ENCODE data around the gene ETV2.
"Not testable (repeated sequence)": the region's sequence is repeated elsewhere in the genome, so short reads cannot be mapped to it uniquely, and the experiment has no call there.

Gene ETV2, protein sequence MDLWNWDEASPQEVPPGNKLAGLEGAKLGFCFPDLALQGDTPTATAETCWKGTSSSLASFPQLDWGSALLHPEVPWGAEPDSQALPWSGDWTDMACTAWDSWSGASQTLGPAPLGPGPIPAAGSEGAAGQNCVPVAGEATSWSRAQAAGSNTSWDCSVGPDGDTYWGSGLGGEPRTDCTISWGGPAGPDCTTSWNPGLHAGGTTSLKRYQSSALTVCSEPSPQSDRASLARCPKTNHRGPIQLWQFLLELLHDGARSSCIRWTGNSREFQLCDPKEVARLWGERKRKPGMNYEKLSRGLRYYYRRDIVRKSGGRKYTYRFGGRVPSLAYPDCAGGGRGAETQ

DNA sequence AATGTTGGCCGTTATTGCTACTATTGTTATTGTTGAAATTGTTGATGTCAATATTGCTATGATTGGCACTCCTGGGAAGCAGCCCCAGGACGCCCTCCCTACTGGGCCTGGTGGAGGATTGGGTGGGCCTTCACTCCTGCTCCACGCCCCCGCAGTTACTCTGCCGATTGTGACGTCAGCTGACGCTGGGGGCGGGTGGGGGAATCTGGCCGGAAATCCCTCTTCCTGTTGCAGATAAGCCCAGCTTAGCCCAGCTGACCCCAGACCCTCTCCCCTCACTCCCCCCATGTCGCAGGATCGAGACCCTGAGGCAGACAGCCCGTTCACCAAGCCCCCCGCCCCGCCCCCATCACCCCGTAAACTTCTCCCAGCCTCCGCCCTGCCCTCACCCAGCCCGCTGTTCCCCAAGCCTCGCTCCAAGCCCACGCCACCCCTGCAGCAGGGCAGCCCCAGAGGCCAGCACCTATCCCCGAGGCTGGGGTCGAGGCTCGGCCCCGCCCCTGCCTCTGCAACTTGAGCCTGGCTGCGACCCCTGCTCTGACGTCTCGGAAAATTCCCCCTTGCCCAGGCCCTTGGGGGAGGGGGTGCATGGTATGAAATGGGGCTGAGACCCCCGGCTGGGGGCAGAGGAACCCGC, at the start of gene ETV2:
ETV2 (plus strand) TSS at position 231 of the 637 bp plus-strand sequence. CDS start 716 bp downstream, outside the sequence.
- no peak for DNase-seq

DNA sequence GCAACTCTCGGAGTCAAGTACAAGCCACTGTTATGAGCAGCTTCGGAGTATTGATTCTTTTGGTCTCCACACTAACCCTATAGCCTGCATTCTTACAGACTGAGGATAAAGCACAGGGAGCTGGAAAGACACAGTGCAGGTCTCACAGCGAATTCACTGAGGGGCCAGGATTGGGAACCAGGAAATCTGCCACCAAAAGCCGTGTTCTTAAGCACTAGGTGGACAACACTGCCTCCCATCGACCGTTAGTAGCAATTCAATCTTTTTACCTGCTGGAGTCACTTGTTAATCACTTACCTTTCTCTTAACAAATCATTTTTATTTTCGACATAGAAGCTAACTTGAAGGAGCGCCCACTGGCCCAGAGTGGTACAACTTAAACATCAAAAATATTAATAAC, 49.3 kb upstream of the ETV2 start:
- no peak for DNase-seq

DNA sequence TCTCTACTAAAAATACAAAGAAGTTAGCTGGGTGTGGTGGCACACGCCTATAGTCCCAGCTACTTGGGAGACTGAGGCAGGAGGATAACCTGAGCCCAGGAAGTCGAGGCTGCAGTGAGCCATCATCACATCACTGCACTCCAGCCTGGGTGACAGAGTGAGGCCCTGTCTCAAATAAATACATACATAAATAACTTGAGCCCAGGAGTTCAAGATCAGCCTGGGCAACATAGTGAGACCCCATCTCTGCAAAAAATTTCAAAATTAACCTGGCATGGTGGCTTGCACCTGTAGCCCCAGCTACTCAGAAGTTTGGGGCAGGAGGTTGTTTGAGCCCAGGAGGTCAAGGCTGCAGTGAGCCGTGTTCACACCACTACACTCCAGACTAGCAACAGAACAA, 46.5 kb upstream of the ETV2 start:
- not testable (repeated sequence) for DNase-seq

DNA sequence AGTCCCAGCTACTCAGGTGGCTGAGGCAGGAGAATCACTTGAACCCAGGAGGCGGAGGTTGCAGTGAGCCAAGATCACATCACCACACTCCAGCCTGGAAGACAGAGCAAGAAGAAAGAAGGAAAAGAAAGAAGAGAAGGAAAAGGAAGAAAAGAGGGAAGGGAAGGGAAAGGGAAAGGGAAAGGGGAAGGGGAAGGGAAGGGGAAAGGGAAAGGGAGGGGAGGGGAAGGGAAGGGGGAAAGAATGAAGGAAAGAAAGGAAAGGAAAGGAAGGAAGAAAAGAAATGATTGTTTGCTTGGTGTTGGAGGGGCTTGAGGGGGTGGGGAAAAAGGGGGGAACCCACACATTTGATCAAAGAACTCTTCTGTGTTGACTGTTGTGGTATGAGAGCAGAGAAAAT, 45.6 kb upstream of the ETV2 start:
- no peak for DNase-seq

DNA sequence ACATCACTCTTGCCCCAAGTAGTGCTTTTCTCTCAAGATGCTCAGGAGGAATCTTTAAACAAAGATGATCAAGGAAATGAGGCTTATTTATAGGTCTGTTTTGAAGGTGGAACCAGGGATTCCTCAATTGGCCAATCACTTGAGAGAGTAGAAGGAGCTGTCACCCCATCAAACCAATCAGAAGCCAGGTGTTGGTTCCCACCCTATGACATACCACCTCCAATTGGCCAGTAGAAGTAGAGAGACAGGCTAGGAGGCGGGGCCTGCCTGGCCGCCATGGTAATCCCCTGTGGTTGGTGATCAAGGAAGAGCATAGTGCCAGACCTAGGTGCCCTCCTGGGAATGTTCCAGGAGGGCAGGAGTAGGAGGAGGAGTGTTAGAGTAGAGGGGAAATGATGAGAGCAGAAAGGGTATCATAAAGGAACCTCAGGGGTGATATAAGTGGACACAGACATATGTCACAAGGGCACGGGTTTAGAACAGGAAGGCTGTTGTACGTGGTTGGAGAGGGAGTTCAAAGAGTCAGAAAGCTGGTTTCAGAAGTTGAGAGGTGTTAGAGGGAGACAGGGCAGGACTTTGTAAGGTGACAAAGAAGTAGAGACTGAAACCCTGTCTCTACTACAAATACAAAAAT, 45.1 kb upstream of the ETV2 start:
- DNase-seq = peak; percentile 18

DNA sequence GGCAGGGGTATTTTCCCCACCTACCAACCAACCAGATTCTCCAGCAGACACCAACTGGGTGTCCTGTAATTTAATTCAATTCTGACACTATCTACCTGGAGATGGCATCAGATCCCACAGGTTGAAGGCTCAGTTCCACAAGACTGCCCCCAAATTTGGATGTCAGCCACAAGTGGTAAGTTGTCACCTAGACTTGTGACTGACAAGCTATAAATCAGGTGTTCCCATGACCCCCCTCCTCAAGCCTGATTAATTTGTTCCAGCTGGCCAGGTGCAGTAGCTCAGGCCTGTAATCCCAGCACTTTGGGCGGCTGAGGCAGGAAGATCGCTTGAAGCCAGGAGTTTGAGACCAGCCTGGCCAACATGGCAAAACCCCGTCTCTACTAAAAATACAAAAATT, 39.6 kb upstream of the ETV2 start:
- DNase-seq = no peak

DNA sequence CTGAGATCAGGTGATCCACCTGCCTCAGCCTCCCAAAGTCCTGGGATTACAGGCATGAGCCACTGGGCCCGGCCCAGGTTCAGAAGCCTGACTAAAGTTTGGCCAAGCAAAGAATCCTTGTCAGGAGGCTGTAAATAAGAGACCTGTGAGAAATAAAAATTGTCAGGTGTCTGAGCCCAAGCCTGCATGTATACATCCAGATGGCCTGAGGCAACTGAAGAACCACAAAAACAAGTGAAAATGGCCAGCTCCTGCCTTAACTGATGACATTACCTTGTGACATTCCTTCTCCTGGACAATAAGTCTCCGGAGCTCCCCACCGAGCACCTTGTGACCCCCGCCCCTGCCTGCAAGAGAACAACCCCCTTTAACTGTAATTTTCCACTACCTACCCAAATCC, 37.1 kb upstream of the ETV2 start:
- DNase-seq = not testable (repeated sequence)

DNA sequence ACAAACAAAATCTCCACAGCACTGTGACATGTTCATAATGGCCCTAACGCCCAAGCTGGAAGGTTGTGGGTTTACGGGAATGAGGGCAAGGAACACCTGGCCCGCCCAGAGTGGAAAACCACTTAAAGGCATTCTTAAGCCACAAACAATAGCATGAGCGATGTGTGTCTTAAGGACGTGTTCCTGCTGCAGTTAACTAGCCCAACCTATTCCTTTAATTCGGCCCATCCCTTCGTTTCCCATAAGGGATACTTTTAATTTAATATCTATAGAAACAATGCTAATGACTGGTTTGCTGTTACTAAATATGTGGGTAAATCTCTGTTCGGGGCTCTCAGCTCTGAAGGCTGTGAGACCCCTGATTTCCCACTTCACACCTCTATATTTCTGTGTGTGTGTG, 34.4 kb upstream of the ETV2 start:
- DNase-seq = not testable (repeated sequence)

DNA sequence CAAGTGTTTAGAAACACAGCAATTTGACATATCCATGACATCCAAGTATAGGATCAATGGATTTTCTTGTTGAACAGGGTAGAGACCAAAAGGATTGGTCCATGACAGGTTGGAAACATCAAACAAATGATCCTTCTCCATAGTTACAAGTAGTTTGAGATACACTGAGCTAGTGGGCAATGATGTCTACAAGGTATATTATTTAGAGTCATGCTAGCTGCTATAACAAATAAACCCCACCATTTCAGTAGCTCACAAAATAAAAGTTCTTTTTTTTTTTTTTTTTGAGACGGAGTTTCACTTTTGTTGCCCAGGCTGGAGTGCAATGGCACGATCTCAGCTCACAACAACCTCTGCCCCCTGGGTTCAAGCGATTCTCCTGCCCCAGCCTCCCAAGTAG, 33.9 kb upstream of the ETV2 start:
- DNase-seq = no peak

DNA sequence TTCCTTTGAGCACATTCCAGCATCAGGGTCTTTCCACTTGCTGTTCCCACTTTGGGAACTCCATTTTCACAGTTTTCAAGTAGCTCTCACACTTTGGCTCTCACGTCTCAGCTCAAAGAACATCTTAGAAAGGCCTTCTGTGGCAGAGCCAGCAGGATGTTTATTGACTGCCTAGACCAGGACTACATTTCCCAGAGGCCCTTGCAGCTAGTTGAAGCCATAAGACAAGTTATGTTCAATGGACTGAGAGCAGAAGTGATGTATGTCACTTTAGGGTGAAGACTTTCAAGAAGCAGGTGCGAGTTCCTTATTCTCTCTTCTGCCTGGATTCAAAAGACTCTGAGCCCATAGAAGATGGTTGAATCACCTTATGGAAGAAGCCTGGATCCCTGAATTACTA, 33.3 kb upstream of the ETV2 start:
- no peak for DNase-seq

DNA sequence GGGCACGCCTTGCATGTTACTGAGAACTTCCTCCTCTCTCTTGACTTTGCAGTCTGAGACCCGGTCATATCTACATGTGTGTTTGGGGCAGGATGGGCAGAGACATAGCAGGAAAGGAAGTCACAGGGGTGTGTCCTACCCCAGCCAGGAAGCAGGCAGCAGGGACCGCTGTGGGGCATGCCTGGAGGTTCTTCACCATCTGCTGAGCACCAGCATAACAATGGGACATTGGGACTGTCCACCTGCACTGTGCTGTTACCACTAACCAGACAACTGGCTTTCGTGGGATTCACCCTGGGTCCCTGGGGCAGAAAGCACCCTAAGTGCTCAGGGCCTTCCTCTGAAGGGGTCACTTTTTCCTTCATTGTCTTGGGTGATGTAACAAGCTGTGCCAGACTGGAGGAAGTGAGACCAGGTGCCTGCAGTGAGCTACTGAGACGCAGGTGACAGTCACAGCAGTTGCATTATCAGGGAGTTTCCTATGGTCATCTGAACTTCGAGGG, 31.6 kb upstream of the ETV2 start:
- DNase-seq = no peak

DNA sequence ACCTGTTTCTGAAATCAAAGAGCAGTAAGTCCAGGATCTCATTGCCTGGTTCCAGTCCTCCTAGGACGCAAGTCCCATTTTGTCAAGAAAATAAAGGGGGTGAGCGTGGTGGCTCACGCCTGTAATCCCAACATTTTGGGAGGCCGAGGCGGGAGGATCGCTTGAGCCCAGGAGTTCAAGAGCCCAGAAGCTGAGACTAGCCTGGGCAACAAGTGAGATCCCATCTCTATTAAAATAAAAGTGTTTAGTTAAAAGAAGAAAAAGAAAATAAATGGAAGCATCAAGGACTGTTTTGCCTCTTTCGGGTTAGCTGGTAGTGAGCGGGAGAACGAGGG, 29.4 kb upstream of the ETV2 start:
- no peak for DNase-seq

DNA sequence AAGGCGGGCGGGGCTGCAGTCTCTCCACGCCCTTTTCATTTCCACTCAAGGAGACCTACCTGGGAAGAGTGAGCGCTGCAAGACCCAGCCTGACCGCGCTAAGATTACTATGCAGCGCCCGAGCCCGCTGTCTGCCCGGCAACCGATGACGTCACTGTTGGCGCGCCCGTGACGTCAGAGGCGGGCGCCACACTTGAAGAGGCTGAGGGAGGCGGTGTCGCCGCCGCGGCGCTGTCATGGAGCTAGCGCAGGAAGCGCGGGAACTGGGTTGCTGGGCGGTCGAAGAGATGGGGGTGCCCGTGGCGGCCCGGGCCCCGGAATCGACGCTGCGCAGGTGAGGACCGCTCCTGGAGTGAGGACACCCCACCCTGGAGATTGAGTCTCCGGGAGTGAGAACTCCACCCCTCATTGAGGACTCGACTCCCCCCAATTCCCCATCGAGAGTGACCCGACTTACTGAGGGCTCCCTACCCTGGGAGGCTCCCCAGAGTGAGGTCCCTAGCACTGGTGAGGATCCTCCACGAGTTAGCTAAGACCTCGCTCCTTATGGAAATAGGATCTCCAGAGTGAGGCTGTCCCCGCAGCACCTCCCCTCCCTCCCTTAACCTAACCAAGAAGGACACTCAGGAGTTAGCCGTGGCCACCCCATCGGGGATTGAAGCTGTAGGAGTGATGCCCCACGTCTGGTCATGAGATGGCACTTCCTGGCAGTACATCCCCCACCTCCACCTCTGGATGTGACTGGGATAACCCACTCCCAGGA, 28.8 kb upstream of the ETV2 start, which contains the start of gene HAUS5:
HAUS5 (plus strand) TSS at position 177 of the 763 bp plus-strand sequence; CDS start at position 237, 60 bp downstream.
- peak; percentile 92 for DNase-seq

DNA sequence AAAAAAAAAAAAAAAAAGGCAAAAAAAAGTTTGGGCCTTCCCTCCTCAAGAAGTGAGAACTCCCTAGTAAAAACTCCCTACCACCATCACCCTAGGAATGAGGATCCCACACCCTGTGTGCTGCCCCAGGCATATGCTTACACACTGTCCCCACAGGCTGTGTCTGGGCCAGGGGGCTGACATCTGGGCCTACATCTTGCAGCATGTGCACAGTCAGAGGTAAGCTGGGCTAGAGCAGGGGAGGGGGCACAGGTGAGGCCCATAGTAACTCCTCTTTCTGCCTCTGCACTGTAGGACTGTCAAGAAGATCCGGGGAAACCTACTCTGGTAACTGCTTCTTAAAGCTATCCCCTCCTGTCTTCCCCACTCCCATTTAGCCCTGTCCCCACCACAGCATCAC, 28.0 kb upstream of the ETV2 start:
- DNase-seq = no peak

DNA sequence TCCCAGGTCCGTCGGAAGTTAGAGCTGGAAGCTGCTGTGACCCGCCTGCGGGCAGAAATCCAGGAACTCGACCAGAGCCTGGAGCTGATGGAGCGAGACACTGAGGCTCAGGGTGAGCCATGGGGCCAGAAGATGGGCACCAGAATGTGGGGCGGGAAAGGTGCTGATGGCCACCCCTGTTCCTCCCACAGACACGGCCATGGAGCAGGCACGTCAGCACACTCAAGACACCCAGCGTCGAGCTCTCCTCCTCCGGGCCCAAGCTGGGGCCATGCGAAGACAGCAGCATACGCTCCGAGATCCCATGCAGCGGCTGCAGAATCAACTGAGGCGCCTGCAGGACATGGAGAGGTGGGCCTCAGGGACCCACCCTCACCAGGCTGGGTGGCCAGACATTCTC, 26.5 kb upstream of the ETV2 start:
- DNase-seq = no peak

DNA sequence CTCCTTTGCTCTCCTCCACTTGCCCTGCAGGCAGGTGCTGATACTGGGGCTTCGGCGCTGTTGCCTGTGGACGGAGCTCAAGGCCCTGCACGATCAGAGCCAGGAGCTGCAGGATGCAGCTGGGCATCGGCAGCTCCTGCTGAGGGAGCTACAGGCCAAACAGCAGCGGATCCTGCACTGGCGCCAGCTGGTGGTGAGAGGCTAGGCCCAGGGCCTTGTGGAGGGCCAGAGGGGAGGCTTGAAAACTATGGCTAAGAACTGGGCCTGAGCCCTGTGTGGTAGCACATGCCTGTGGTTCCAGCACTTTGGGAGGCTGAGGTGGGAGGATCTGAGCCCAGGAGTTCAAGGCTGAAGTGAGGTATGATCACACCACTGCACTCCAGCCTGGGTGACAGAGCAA, 22.7 kb upstream of the ETV2 start:
- no peak for DNase-seq

DNA sequence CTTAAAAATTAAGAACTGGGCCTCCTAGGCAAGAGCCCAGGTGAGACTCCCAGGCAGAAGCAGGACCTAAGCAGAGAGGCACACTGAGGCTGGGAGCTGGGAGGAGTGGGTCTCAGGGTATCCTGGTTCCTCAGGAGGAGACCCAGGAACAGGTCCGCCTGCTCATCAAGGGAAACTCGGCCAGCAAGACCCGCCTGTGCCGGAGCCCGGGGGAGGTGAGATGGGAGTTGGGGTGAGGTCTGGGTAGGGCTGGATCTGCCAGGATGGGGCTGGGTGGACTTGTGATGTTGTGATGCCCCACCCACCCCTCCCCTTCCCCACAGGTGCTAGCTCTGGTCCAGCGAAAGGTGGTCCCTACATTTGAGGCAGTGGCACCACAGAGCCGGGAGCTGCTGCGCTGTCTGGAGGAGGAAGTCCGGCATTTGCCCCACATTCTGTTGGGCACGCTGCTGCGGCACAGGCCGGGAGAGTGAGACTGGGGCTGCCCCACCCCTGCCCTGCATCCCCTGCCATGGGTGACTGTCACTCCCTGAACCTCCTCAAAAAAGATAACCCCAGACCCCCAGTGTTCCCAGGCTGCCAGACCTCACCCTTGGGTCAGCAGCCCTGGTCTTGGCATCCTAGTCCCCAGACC, 22.1 kb upstream of the ETV2 start:
- no peak for DNase-seq

DNA sequence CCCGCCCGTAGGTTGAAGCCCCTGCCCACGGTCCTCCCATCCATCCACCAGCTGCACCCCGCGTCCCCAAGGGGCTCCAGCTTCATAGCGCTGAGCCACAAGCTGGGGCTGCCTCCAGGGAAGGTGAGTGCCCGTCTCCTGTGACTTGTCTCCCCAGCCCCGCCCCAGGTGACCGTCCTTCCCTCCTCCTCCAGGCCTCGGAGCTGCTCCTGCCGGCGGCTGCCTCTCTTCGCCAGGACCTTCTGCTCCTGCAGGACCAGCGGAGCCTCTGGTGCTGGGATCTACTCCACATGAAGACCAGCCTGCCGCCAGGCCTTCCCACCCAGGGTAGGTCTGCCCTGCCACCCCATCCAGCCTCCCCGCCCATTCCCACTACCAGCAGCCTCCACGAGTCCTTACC, 21.5 kb upstream of the ETV2 start:
- DNase-seq = no peak

DNA sequence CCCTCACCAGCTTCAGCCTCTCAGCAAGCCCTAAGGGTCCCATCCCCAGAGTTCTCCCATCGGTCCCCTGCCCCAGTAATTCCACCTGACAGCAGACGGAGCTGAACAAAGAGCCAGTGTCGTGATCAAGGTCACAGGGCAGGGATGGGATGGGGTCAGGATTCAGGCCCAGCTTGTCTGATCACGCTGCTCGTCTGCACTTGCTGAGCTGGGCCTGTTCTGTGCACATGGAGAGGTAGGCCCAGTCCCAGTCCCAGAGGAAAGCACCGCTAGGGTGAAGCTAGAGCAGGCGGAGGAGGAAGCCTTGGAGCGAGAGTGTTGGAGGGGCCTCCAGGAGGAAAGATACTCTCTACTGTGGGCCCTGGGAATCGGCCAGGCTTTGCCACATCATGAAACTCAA, 19.8 kb upstream of the ETV2 start:
- no peak for DNase-seq

DNA sequence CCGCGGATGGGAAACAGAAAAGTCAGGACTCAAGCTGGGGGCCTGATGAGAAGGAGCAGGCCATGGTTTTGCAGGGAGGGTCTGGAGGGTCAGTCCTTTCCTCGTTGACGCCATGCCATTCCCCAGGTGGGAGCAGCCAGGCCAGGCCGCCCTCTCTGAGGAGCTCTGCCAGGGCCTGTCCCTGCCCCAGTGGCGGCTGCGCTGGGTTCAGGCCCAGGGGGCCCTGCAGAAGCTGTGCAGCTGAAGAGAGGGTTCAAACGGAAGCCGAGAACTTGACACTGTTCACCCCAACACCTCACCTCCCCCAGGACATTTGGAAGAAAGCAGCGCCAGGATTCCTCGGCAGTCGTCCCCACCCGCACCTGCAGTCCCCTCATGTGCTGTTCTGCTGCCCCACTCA, 18.8 kb upstream of the ETV2 start:
- DNase-seq = no peak

DNA sequence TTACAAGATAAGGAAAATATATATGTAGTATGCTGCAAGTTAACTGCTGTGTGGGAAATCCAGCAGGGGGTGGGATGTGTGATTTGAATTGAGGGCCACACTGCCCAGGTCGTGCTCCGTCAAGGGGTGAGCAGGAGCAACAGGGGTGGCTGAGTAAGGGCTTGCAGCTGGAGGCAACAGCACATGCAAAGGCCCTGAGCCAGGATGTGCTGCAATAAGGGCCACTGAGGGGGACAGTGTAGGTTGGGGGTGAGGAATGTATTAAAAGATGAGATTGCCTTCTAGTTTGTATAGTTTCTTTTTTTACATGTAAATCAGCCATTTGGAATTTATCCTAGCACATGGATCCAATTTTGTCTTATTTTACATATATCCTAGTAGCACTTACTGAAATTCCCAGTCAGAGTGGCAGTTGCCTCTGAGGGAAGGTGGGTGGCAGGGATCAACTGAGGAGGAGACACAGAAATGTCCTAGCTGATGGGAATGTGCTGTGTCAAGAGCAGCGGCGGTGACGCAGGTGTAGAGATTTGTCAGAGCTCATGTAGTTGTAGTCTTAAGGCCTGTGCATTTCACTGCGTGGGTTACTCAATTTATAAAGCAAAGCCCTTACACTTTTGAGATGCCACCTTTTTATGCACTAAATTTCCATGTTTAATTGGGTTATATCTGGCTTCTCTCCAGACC, 18.1 kb upstream of the ETV2 start:
- DNase-seq = no peak

DNA sequence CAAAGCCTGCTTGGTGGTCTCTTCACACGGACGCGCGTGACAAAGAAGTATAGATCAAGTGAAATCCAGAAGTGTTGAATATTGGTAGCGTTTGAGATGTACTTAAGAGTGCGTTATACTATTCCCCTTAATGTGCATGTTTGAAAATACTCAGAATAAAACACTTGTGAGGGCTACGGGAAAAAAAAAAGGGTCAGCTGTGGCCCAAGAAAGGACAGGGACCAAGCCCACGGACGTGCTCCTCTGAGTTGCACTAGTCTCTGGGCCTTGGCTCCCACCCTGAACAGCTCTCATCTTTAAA, 13.3 kb upstream of the ETV2 start:
- no peak for DNase-seq
